Small intestine (tissue), 7 donors: ENCODE results near the gene EGFL7. TPM values are rescaled to one million over a fixed set of nuclear protein-coding genes. Genes with fewer than 3 reads are reported as not detected.
A peak's percentile ranks its signal among the peaks of the same experiment; 100 is the strongest.

Experiments
- DNase-seq, 2 donors: peaks; one replicate each; pipeline versions ENCODE4 v3.0.0 to v3.0.0-alpha.2; 2013
- FAIRE-seq: peaks from 2 replicates; lab custom pipeline; 2012; peaks lifted over from hg19 to GRCh38; lab: Jason Lieb, UNC
- H3K27ac ChIP-seq, 3 donors: one replicate each; pipeline ENCODE4 v1.5.1; 2013; ENCODE audit warnings: low read length in 2 of 3, mild to moderate bottlenecking in 2 of 3, control low read depth in 1 of 3, inconsistent platforms in 1 of 3, low read depth in 1 of 3, moderate library complexity in 1 of 3
- H3K27me3 ChIP-seq, 3 donors: one replicate each; pipeline ENCODE4 v1.6.1; 2013; ENCODE audit warnings: low read length in 3 of 3, inconsistent platforms in 1 of 3; ENCODE audit not compliant: control insufficient read depth in 3 of 3, insufficient read depth in 3 of 3
- H3K36me3 ChIP-seq, 3 donors: one replicate each; pipeline ENCODE4 v1.6.1; 2013; ENCODE audit warnings: low read length in 3 of 3, inconsistent platforms in 1 of 3, low read depth in 1 of 3, mild to moderate bottlenecking in 1 of 3, moderate library complexity in 1 of 3; ENCODE audit not compliant: control insufficient read depth in 3 of 3, insufficient read depth in 2 of 3
- H3K4me1 ChIP-seq, 3 donors: one replicate each; pipeline ENCODE4 v1.6.1; 2013; ENCODE audit warnings: low read length in 2 of 3, inconsistent platforms in 1 of 3, low read depth in 1 of 3, mild to moderate bottlenecking in 1 of 3, moderate library complexity in 1 of 3; ENCODE audit not compliant: control insufficient read depth in 3 of 3, insufficient read depth in 2 of 3
- H3K4me3 ChIP-seq, 3 donors: one replicate each; pipeline ENCODE4 v1.5.1; 2013; ENCODE audit warnings: low read length in 3 of 3, control low read depth in 1 of 3, inconsistent platforms in 1 of 3, low read depth in 1 of 3, mild to moderate bottlenecking in 1 of 3, moderate library complexity in 1 of 3
- H3K9me3 ChIP-seq, 2 donors: one replicate each; pipeline ENCODE4 v1.6.1; 2013; ENCODE audit warnings: low read depth in 1 of 2, low read length in 1 of 2; ENCODE audit not compliant: control insufficient read depth in 2 of 2, insufficient read depth in 1 of 2
- WGBS, 3 donors: extraction: QIAGEN DNeasy Blood & Tissue Kit; methylation state at CpG; one replicate each; pipeline ENCODE4 v1.1.7; 2013; 5-methylcytosine and 5-hydroxymethylcytosine counted together
- polyA plus RNA-seq, 4 donors: library from polyadenylated mRNA; stranded (reverse) in 3 of 4; unstranded in 1 of 4; fragments of 200-250 nt in 3 of 4; fragments of 120-200 nt in 1 of 4; gene quantifications; one replicate each; pipeline versions ENCODE4 v1.2.1 to v1.2.3, GENCODE V29; 2013
- donor health status: healthy with polysubstance abuse.
- donor health status: control.
- donor health status: control.
- donor health status: Bipolar disorder and iron deficiency.
- donor health status: healthy.

Gene EGFL7
- polyA plus RNA-seq, 4 donors, result 15.4 to 114 (median 34.6) TPM

DNA sequence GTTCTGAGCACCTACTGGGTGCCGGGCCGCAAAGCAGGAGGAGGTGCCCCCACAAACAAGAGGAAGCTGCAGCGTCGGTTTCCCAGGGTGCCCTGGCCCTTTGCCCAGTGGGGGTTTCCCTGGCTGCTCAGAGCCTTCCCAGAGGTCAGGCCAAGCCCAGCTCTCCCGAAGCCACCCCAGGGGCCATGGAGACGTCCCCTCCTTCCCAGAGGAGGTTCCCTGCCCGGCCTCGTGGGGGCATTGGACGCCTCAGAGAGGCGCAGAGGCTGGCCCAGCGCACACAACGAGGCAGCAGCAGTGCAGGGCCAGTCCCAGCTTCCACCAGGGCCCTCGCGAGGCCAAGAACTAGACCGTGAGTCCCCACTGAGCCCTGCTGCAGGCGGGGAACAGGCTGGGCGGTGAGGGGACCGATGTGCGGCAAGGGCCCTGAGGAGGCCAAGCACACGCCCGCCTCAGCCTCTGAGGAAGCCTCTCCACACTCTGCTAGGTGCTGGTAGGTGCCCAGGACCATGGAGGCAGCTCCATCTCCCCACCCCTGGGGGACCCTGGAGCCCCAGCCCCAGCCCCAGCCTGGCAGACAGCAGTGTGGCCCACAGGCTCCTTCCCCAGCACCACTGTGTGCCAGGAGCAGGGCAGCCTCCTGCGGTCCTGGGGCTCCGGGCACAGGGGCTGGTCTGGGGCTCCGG lies 56.6 kb downstream of the EGFL7 start:
- FAIRE-seq, result no peak
- Histone ChIP-seq H3K4me3 (no peak overlapping the region), H3K27me3 (peaks cover 0 to 5% (median 0%) of the 10 kb centered on the region in 3 donors), H3K4me1 (peaks cover 0 to 42% (median 0%) of the 10 kb centered on the region in 3 donors), H3K36me3 (peaks cover 2 to 49% (median 14%) of the 10 kb centered on the region in 3 donors), H3K27ac (no peak overlapping the region), H3K9me3 (no peaks in the 10 kb centered on the region)
- DNase-seq, result peak in 1 of 2 donors; percentile 36
- WGBS, 3 donors, result 16 to 47% (median 38%) methylated on average over 21 to 24 of the region's 24 CpGs

DNA sequence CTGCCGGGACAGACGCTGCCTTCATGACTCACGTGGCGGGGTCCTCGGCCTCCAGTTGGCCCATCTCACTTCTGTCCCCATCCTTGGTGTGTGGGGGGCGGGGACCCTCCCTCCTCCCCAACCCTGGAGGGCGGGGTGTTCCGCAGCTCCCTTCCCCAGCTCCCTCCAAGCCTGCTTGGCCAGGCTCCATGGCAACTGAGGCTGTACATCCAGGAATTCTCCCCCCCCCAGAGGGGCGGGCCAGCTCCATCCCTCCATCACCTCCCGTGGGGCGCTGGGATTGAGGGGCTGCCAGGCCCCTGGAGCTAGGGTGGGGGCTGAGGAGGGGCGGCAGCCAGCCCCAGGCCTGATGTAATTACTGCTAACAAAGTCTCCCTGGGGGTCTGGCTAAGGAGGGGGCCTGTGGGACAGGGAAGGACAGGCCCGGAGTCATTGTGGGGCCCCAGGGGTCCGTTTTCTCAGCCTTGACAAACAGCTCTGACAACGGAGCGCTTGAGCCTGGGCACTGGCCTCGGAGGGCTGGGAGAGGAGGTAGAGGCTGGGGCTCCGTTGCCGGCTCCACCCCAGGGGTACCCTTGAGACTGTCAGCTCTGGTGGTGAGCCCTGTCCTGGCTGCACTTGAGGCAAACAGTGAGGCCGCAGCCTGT lies 57.7 kb downstream of the EGFL7 start:
- Histone ChIP-seq H3K9me3 (no peaks in the 10 kb centered on the region), H3K4me1 (peaks cover 0 to 41% (median 0%) of the 10 kb centered on the region in 3 donors), H3K36me3 (peaks cover 7 to 54% (median 17%) of the 10 kb centered on the region in 3 donors), H3K4me3 (no peak overlapping the region), H3K27ac (peak overlapping the region in 1 of 3 donors; percentile 37), H3K27me3 (peaks cover 0 to 2% (median 0%) of the 10 kb centered on the region in 3 donors)
- DNase-seq (no peak), FAIRE-seq (no peak)
- 34 to 40% (median 37%) methylated on average over 16 to 20 of the region's 20 CpGs for WGBS, 3 donors

DNA sequence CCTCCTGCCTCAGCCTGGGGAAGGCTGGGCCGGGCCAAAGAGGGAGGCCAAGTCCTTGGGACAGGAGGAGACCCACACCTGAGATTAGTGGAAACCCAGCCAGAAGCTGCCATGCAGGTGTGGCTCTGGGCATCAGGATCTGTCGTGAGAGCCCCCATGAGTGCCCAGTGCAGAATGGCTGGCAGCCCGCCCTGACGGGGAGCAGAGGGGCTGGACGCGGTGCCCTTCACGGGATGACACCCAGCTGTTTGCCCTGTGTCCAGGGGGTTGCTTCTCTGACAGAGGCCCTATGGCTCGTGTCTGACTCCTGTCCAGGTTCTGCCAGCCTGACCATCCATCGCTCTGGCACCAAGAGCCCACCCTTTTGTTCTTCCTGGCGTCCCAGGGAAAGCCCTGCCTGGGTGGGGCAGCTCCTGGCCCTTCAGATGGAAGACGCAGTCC lies 58.2 kb downstream of the EGFL7 start:
- no peak for FAIRE-seq
- peaks cover 10 to 60% (median 20%) of the 10 kb centered on the region in 3 donors for H3K36me3 ChIP-seq
- H3K27ac ChIP-seq, result peak overlapping the region in 1 of 3 donors; percentile 37
- H3K4me3 ChIP-seq, result no peak overlapping the region
- WGBS, 3 donors, result 68 to 71% (median 69%) methylated on average over 11 of the region's 11 CpGs
- peaks cover 0 to 2% (median 0%) of the 10 kb centered on the region in 3 donors for H3K27me3 ChIP-seq
- DNase-seq, result no peak
- peaks cover 0 to 46% (median 0%) of the 10 kb centered on the region in 3 donors for H3K4me1 ChIP-seq
- no peaks in the 10 kb centered on the region for H3K9me3 ChIP-seq

DNA sequence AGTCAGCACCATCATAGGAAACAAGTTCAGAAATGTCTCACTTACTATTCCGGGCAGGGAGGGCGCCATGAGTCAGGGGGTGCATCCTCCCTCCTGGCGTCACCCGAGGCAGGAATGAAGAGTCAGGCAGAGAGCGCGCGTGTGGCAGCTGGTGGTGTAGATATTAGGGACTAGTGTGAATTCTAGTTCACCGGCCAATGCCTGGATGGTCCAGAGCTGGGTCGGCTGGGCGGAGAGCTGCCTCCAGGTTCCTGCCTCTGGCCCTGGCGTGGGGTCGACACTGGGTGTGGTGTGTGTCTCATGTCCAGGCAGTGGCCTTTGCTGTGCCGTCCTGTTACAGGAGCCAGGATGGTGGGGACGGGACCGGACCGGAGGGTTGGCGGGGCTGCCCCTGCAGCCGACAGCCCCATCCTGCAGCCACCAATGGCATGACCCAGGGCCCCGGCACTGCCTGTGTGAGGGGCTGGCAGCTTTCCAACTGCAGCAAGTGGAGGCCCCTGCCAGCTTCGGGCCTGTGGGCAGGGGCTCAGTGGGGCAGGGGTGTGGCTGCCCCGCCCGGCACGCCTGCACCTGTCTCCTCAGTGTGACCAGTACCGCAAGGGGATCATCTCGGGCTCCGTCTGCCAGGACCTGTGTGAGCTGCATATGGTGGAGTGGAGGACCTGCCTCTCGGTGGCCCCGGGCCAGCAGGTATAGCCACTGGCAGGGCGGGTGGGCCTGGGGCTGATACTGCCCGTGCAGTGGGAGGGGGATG lies 58.8 kb downstream of the EGFL7 start:
- no peaks in the 10 kb centered on the region for H3K9me3 ChIP-seq
- no peak overlapping the region for H3K4me3 ChIP-seq
- H3K4me1 ChIP-seq, result peaks cover 0 to 52% (median 3%) of the 10 kb centered on the region in 3 donors
- no peak for FAIRE-seq
- WGBS, 3 donors, result 62 to 66% (median 62%) methylated on average over 29 to 30 of the region's 30 CpGs
- H3K27ac ChIP-seq, result no peak overlapping the region
- H3K36me3 ChIP-seq, result peaks cover 10 to 66% (median 20%) of the 10 kb centered on the region in 3 donors
- peaks cover 0 to 2% (median 0%) of the 10 kb centered on the region in 3 donors for H3K27me3 ChIP-seq
- no peak for DNase-seq

Other genes with a start within 250 kb of the EGFL7 start
- 1 to 10 TPM; 5.7 to 9.6 (median 7.3) TPM for gene INPP5E, start 223.1 kb upstream of the EGFL7 start, polyA plus RNA-seq
- 10 to 100 TPM; 37.4 to 54.8 (median 39.7) TPM for gene SEC16A, start 179.9 kb upstream of the EGFL7 start, polyA plus RNA-seq
- gene NOTCH1, start 116.9 kb upstream of the EGFL7 start, polyA plus RNA-seq, result 10 to 100 TPM in 2 of 4 donors, 1 to 10 TPM in 2; 1.8 to 19.8 (median 7.3) TPM
- 100 to 1,000 TPM; 222 to 653 (median 363) TPM for gene AGPAT2, start 24.5 kb downstream of the EGFL7 start, polyA plus RNA-seq
- gene DIPK1B, start 49.7 kb downstream of the EGFL7 start, polyA plus RNA-seq, result 10 to 100 TPM in 2 of 4 donors, 1 to 10 TPM in 1, under 1 TPM in 1; 0.22 to 12.7 (median 6.6) TPM
- 1 to 10 TPM in 3 of 4 donors, not detected in 1; 1.1 to 8.4 (median 4.7) TPM for gene LCN10, start 80.0 kb downstream of the EGFL7 start, polyA plus RNA-seq
- gene LCN6, start 85.6 kb downstream of the EGFL7 start, polyA plus RNA-seq, result 10 to 100 TPM in 1 of 4 donors, 1 to 10 TPM in 2, not detected in 1; 1.4 to 21.5 (median 2.2) TPM
- gene LCN8, start 95.3 kb downstream of the EGFL7 start, polyA plus RNA-seq, result under 1 TPM in 1 of 4 donors, not detected in 3; 0.16 TPM
- gene LCN15, start 101.6 kb downstream of the EGFL7 start, polyA plus RNA-seq, result 10 to 100 TPM in 2 of 4 donors, 1 to 10 TPM in 1, under 1 TPM in 1; 0.46 to 38.5 (median 8.8) TPM
- gene TMEM141, start 128.4 kb downstream of the EGFL7 start, polyA plus RNA-seq, result 100 to 1,000 TPM; 148 to 518 (median 194) TPM
- gene CCDC183, start 133.4 kb downstream of the EGFL7 start, polyA plus RNA-seq, result 10 to 100 TPM in 1 of 4 donors, 1 to 10 TPM in 2, under 1 TPM in 1; 0.40 to 37.9 (median 2.1) TPM
- gene RABL6, start 145.0 kb downstream of the EGFL7 start, polyA plus RNA-seq, result 100 to 1,000 TPM in 1 of 4 donors, 10 to 100 TPM in 3; 75.5 to 114 (median 82.3) TPM
- 10 to 100 TPM in 1 of 4 donors, 1 to 10 TPM in 3; 1.1 to 11.6 (median 2.6) TPM for gene AJM1, start 179.6 kb downstream of the EGFL7 start, polyA plus RNA-seq
- gene PHPT1, start 186.5 kb downstream of the EGFL7 start, polyA plus RNA-seq, result 100 to 1,000 TPM; 111 to 337 (median 169) TPM
- gene MAMDC4, start 189.4 kb downstream of the EGFL7 start, polyA plus RNA-seq, result 1,000 to 10,000 TPM in 1 of 4 donors, 1 to 10 TPM in 3; 4.6 to 1,156 (median 8.9) TPM
- 1,000 to 10,000 TPM in 2 of 4 donors, 100 to 1,000 TPM in 2; 556 to 1,582 (median 1,008) TPM for gene EDF1, start 203.4 kb downstream of the EGFL7 start, polyA plus RNA-seq
- 10 to 100 TPM; 11.2 to 20.9 (median 13.8) TPM for gene TRAF2, start 223.6 kb downstream of the EGFL7 start, polyA plus RNA-seq